GM12872 (cell line): ENCODE results near the gene SEMA3G.
A peak's percentile ranks its signal among the peaks of the same experiment; 100 is the strongest.

Experiments
- TF ChIP-seq, protein P1 (sequence below): IDR thresholded peaks from 3 replicates; pipeline ENCODE4 v1.5.1; 2011; ENCODE audit warnings: low read depth, mild to moderate bottlenecking, low read length, moderate library complexity; ENCODE audit not compliant: insufficient read depth

Gene SEMA3G

DNA sequence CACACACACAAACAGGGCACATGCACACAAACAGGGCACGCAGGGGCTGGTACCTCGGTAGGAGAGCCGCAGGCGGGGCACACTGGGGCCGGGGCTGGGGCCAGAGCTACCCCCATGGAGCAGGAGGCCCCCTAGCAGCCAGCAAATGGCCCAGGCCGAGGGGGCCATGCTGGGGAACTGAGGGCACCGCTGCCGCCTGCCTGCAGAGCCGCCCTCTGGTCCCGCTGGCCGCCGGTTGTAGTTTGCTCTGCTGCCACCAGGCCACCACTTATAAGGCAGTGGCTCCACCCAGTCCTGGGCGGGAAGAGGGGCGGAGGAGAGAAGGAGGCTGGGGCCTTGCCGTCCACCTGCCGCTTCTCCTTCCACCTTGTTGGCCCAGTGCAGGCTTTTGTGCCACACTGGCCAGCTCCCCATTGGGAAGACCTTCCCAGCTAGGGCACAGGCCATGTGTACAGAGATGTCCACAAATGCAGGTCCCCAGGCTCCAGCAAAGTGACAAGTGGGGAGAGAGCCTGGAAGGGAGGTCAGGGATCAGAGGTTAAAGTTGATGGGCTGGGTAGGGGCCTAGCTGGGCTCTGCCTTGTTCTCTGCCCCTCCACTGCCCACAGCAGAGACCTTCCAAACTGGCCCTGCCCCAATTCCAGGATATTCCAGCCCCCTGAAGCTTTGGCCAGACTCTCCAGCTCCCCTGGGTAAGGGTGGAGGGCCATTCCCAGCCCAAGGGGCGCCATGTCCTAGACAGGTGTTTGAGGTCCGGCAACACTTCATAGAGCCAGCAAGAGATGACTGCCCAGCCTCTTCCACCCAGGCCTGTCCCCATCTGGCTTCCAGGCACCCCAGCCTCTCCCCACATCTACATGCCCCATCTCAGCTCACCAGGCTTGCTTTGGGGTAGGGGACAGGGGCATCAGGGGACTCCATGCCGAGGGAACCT lies at the start of gene SEMA3G:
TSS of gene SEMA3G (minus strand) at position 244 of the 934 bp plus-strand sequence. CDS start at position 168, 76 bp downstream.
- TF ChIP-seq, protein P1, sequence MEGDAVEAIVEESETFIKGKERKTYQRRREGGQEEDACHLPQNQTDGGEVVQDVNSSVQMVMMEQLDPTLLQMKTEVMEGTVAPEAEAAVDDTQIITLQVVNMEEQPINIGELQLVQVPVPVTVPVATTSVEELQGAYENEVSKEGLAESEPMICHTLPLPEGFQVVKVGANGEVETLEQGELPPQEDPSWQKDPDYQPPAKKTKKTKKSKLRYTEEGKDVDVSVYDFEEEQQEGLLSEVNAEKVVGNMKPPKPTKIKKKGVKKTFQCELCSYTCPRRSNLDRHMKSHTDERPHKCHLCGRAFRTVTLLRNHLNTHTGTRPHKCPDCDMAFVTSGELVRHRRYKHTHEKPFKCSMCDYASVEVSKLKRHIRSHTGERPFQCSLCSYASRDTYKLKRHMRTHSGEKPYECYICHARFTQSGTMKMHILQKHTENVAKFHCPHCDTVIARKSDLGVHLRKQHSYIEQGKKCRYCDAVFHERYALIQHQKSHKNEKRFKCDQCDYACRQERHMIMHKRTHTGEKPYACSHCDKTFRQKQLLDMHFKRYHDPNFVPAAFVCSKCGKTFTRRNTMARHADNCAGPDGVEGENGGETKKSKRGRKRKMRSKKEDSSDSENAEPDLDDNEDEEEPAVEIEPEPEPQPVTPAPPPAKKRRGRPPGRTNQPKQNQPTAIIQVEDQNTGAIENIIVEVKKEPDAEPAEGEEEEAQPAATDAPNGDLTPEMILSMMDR = peak; percentile 73

DNA sequence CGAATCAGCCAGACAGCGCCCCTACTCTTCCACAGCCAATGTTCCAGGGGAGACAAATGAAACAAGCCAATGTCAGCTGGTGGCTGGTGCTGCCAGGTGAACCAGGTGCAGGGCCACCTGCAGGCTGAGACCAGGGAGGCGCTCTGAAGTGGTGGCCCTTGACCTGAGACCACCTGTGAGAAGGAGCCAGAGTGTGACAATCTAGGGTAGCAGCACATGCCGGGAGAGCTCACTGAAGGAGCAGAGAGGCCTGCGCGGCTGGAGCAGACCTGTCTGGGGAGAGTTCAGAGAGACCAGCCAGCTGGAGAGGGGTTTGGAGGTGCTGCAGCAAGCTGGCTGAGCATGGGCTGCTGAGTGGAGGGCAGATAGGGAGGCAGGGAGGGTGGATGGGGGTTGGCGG lies 49.5 kb upstream of the SEMA3G start:
- TF ChIP-seq, protein P1 = no peak

DNA sequence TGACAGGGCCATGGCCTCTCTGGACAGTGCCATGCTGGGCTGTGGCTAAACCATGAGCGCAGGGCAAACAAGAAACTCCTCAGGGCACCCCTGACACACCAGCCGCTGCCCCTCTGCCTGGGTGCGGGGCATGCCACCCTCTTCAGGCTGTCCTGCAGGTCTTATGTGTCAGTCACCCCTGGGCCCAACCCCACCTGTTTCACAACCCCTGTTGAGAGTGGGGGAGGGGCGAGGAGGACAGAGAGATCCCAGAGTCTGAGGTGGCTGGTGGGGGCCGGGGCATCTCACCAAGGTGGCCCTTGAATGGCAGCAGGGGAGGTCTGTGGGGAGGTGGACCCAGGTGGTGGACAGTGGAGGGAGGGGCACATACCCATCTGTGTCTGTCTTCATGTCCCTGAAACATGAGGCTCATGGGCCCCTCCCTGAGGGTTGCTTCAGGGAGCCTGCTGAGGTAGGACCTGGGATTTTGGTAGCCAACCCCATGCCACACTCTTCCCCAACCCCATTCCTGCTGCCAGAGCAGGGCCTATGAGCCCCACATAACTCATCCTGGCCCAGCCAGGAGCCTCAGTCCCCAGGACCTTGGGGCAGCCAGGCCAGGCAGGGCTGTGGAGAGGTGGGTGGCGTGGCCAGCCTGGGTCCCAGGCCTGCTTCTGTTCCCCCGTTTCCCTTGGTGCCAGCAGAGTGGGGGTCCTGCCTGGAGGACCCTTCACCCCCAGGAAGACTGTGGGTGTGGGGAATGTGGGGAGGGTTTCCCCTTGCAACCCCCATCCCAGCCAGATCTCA lies 48.5 kb upstream of the SEMA3G start:
- TF ChIP-seq, protein P1 = no peak

DNA sequence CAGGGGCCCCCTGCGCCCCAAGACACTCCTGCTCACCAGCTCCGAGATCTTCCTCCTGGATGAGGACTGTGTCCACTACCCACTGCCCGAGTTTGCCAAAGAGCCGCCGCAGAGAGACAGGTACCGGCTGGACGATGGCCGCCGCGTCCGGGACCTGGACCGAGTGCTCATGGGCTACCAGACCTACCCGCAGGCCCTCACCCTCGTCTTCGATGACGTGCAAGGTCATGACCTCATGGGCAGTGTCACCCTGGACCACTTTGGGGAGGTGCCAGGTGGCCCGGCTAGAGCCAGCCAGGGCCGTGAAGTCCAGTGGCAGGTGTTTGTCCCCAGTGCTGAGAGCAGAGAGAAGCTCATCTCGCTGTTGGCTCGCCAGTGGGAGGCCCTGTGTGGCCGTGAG lies 47.2 kb upstream of the SEMA3G start:
- TF ChIP-seq, protein P1 = no peak

DNA sequence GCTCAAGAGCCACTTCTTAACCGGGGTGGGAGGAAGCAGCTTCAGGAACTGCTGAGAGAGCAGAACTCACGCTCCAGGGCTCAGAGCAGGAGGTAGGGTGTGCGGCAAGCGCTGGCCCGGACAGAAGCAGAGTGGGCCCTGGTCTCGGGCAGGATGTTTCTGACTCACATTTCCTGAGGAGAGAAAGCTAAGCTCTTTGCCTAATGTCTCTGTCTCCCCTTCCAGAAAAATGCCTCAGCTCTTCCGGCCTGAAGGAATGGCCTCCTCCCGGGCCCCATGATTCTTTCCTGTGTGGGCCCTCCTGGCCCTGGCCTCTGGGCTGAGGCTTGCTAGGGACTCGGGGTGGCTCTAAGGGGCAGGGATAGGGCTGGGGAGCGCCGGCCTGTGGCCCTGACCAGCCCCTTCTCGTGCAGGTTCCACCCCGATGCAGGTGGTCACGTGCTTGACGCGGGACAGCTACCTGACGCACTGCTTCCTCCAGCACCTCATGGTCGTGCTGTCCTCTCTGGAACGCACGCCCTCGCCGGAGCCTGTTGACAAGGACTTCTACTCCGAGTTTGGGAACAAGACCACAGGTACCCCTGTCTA lies 46.1 kb upstream of the SEMA3G start:
- TF ChIP-seq, protein P1 = no peak

DNA sequence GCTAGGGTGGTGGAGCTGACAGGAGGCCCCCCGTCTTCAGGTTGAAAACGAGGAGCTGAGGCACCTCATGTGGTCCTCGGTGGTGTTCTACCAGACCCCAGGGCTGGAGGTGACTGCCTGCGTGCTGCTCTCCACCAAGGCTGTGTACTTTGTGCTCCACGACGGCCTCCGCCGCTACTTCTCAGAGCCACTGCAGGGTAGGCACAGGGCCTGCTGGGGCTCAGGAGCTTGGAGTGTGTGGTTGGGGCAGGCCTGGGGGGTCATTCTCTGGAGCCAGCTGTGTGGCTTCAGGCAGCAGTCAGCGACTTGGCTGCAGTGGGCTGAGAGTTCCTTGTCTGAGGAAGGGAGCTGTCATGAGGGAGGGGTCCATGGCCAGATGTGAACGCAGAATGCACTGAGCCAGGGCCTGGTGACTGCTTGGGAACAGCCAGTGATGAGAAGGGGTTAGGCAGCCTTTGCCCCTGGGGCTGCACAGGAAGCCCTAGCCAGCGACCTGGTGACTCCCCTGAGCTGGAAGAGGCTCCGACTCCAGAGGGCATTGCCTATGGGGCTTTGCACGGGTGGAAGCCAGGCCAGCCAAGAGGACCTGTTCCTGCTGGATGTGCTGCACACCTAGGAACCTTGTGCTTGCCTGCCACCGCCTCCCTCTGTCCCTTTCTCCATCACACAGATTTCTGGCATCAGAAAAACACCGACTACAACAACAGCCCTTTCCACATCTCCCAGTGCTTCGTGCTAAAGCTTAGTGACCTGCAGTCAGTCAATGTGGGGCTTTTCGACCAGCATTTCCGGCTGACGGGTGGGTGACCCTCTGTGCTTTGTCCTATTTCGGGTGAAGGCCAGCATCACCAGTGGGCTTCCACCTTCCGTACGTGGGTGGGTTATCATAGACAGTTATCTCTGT lies 45.4 kb upstream of the SEMA3G start:
- TF ChIP-seq, protein P1 = no peak
